Left ventricle myocardium inferior (tissue), 1 donor: ENCODE data around the gene SLC27A4. TPM values are rescaled to one million over a fixed set of nuclear protein-coding genes. Genes with fewer than 3 reads are reported as not detected.
A peak's percentile ranks its signal among the peaks of the same experiment; 100 is the strongest.

Source experiments
- DNase-seq: peaks from one replicate; pipeline ENCODE4 v3.0.0-alpha.2; 2020
- H3K27ac ChIP-seq: fragments of 200-600 bp; replicated peaks from 2 replicates; pipeline ENCODE4 v1.8.0; 2021
- H3K27me3 ChIP-seq: fragments of 200-600 bp; 2 replicates; pipeline ENCODE4 v1.8.0; 2021; ENCODE audit warnings: low read depth
- H3K36me3 ChIP-seq: fragments of 200-600 bp; 2 replicates; pipeline ENCODE4 v1.8.0; 2021
- H3K4me1 ChIP-seq: fragments of 200-600 bp; 2 replicates; pipeline ENCODE4 v1.8.0; 2021
- H3K4me3 ChIP-seq: fragments of 200-600 bp; 2 replicates; pipeline ENCODE4 v1.8.0; 2021; ENCODE audit warnings: mild to moderate bottlenecking, moderate library complexity
- H3K9me3 ChIP-seq: fragments of 200-600 bp; replicated peaks from 2 replicates; pipeline ENCODE4 v1.8.0; 2021
- intact Hi-C: fragments of 100-400 bp; cut with micrococcal nuclease; formaldehyde crosslinking; loops from one replicate; pipeline ENCODE4 v1.11.0; 2022
- total RNA-seq: library from RNA; stranded (reverse); fragmentation: NEBNext Ultra II Directional; extraction: Animal tissue kit (Norgen Biotek cat#: 25700); gene quantifications from one replicate; pipeline ENCODE4 v1.2.1, GENCODE V29; 2021
- TF ChIP-seq, protein P1 (sequence below): fragments of 200-600 bp; IDR thresholded peaks from 2 replicates; pipeline ENCODE4 v1.8.0; 2021; ENCODE audit warnings: antibody characterized with exemption, mild to moderate bottlenecking, borderline replicate concordance
- donor health status: DM: no; HTN: yes; CAD: no; lungs with severe emphysema.

The SLC27A4 gene
- total RNA-seq, 1 donor from 2014 or later, result 18.8 TPM

DNA sequence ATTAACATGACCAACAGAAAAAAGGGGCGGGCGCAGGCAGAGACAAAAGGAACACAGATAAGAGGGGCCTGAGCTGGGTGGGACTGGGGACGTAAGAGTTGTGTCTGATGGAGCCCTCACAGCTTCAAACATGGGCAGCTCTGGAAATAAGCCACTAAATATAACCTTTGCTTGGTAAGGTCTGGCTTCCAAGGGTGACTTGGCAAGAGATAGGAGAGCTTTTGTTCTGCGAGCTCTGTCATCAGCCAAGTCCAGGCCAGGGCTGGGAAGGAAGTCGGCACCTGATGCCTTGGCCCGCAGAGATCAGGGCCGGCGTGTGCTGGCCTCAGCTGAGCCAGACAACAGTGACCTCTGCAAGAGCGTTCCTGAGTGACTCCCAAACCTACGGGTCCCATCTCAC is 29.9 kb upstream of the SLC27A4 start:
- no peak overlapping the region for H3K4me3 ChIP-seq
- TF ChIP-seq, protein P1, sequence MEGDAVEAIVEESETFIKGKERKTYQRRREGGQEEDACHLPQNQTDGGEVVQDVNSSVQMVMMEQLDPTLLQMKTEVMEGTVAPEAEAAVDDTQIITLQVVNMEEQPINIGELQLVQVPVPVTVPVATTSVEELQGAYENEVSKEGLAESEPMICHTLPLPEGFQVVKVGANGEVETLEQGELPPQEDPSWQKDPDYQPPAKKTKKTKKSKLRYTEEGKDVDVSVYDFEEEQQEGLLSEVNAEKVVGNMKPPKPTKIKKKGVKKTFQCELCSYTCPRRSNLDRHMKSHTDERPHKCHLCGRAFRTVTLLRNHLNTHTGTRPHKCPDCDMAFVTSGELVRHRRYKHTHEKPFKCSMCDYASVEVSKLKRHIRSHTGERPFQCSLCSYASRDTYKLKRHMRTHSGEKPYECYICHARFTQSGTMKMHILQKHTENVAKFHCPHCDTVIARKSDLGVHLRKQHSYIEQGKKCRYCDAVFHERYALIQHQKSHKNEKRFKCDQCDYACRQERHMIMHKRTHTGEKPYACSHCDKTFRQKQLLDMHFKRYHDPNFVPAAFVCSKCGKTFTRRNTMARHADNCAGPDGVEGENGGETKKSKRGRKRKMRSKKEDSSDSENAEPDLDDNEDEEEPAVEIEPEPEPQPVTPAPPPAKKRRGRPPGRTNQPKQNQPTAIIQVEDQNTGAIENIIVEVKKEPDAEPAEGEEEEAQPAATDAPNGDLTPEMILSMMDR, result no peak
- H3K27ac ChIP-seq, result peak overlapping the region; percentile 81
- intact Hi-C loops, result no loop called here
- peaks cover 71% of the 10 kb centered on the region for H3K36me3 ChIP-seq
- H3K27me3 ChIP-seq, result no peaks in the 10 kb centered on the region
- peaks cover 19% of the 10 kb centered on the region for H3K4me1 ChIP-seq
- no peaks in the 10 kb centered on the region for H3K9me3 ChIP-seq
- peak; percentile 46 for DNase-seq

DNA sequence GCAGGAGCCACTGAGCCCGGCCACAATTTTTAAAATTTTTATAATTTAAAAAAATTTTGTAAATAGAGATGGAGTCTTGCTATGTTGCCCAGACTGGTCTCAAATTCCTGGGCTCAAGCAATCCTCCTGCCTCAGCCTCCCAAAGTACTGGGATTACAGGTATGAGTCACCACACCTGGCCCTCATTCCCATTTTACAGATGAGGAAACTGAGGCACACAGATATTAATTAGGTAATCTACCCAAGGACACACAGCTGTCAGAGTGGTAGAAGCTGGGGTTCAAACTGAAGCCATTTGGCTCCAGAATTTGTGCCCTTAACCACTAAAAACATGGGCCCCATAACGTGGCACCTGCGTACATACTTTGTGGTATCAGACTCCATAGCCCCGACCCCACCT is 25.6 kb upstream of the SLC27A4 start:
- no peak overlapping the region for H3K27ac ChIP-seq
- peaks cover 17% of the 10 kb centered on the region for H3K4me1 ChIP-seq
- TF ChIP-seq, protein P1, result no peak
- H3K36me3 ChIP-seq, result peaks cover 94% of the 10 kb centered on the region
- no peak overlapping the region for H3K4me3 ChIP-seq
- H3K27me3 ChIP-seq, result no peaks in the 10 kb centered on the region
- DNase-seq, result no peak
- intact Hi-C loops, result no loop called here
- H3K9me3 ChIP-seq, result no peaks in the 10 kb centered on the region

DNA sequence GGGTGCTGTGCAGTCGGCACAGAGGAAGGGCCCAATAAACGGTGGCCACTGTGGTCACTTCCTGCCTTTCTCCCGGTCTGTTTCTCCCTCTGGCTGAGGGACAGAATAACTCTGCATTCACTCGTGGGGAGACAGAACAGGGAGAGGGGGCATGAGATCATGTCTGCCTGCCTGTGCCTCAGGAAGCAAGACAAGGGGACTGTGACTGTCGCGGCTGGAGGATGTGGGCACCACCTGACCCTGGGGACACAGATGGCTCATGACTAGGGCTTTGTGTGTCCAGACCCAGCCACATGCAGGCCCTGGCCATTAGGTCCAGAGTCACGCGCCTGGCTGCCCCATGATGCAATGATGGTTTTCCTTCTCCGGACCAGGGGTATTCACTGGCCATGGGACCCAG is 23.9 kb upstream of the SLC27A4 start:
- Histone ChIP-seq H3K27me3 (no peaks in the 10 kb centered on the region), H3K36me3 (peaks cover 90% of the 10 kb centered on the region), H3K27ac (no peak overlapping the region), H3K9me3 (no peaks in the 10 kb centered on the region), H3K4me1 (peaks cover 6% of the 10 kb centered on the region), H3K4me3 (no peak overlapping the region)
- no peak for DNase-seq
- TF ChIP-seq, protein P1, result no peak
- intact Hi-C loops, result no loop called here

DNA sequence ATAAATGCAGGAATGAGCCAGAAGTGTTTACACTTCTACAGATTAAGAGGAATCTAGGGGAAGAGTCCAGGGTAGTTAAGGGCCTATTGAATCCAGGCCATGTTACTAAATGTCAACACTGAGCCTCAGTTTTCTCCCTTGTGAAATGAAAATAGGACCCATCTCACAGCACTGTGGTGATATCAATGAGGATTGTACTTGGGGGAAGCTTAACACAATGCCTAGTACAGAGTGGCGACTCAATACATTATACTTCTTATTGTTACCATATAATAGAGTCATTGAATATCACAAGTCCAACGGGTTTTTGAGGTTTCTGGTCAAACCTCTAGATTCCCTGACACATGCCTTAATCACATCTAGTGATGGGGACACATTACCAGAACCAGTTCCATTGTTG is 22.7 kb upstream of the SLC27A4 start:
- TF ChIP-seq, protein P1, result no peak
- Histone ChIP-seq H3K4me3 (no peak overlapping the region), H3K4me1 (peaks cover 17% of the 10 kb centered on the region), H3K9me3 (no peaks in the 10 kb centered on the region), H3K27me3 (no peaks in the 10 kb centered on the region), H3K27ac (no peak overlapping the region), H3K36me3 (peaks cover 80% of the 10 kb centered on the region)
- intact Hi-C loops, result no loop called here
- no peak for DNase-seq

DNA sequence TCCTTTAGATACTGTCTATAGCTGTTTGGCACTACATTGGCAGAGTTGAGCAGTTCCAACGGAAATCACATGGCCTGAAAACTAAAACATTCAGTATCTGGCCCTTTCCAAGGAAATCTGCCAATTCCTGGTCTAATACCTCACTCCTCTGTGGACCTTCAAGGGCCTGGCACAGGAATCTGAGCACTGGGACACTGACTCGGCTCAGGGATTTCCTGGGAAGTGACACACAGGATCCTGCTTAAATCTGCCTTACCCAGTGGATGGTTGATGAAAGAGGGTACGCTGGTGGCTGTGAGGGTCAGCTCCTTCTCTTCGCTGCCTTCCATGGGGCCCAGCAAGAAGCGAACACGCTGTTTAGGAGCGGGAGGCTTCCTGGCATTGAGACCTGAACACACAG is 19.0 kb upstream of the SLC27A4 start:
- peaks cover 52% of the 10 kb centered on the region for H3K36me3 ChIP-seq
- H3K4me1 ChIP-seq, result peaks cover 54% of the 10 kb centered on the region
- no peak for DNase-seq
- H3K4me3 ChIP-seq, result peak overlapping the region; percentile 86
- no peaks in the 10 kb centered on the region for H3K9me3 ChIP-seq
- H3K27me3 ChIP-seq, result no peaks in the 10 kb centered on the region
- TF ChIP-seq, protein P1, result no peak
- no peak overlapping the region for H3K27ac ChIP-seq
- intact Hi-C loops, result no loop called here

DNA sequence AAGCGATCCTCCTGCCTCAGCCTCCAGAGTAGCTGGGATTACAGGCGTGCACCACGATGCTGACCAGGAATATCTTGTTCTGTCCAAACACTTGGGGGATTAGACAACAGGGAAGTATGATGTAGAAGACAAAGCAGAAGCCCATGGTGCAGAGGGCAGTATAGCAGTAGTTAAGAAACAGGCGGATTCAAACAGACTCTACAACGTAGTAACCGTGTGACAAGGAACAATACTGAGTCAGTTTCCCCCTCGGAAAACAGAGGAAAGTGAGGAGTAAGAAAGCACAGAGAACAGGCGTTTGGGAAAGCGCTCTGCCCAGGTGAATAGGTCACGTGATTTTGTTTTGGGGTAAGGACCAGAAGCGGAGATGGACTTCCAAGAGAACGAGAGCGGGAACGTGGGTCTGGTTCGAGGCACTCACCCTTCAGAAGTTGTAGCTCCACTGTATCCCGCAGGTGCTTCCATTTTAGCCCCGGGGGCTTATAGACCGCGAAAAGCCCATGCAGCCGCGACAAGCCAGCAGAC is 18.4 kb upstream of the SLC27A4 start:
- Histone ChIP-seq H3K36me3 (peaks cover 50% of the 10 kb centered on the region), H3K27me3 (no peaks in the 10 kb centered on the region), H3K4me3 (peak overlapping the region; percentile 86), H3K27ac (peak overlapping the region; percentile 98), H3K9me3 (no peaks in the 10 kb centered on the region), H3K4me1 (peaks cover 55% of the 10 kb centered on the region)
- intact Hi-C loops, result no loop called here
- TF ChIP-seq, protein P1, result no peak
- DNase-seq, result no peak
